Measurements from ENCODE around the gene CST3.

DNA sequence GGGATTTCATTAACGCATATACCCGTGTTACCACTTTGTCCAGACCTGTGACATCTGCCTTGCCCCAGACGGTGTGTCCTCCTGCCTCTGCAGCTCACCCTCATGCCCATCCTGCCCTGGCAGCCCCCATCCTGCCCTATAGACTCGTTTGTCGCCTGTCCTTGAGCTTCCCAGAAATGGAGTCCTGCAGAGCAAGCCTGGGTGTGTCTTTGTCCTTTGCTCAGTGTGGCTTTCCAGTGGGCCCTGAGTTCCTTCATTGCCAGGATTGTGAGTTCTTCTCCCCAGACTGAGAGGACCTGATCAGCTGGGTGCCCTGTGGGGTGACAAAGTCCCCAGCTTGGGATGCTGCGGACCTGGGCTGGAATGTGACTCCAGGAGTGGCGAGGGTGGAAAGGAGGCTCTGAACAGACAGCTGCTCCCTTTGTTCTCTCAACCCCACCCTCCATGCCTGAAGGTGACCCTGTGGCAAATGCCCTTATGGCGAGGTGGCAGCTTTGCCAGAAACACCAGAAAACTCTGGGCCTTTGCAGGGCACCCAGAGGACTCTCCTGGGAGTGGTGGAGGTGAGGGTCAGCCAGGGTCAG is 2.4 kb upstream of the CST3 start:
- TF ChIP-seq CTCF (IDR thresholded peaks at IDR 0.05) (no peak), POLR2A (IDR thresholded peaks at IDR 0.05) (no peak)

All from heart left ventricle (tissue), 13 donors.